Right atrium auricular region (tissue), 2 donors: Measurements from ENCODE around the gene IRAK1. TPM values are rescaled to one million over a fixed set of nuclear protein-coding genes. Genes with fewer than 3 reads are reported as not detected.

ENCODE experiments used
- DNase-seq: peaks from one replicate; pipeline ENCODE4 v3.0.0-alpha.2; 2019; ENCODE audit warnings: low spot score
- H3K27ac ChIP-seq, 2 donors: fragments of 200-600 bp; sonication (generic); 1 replicate in 1 of 2; 2 replicates in 1 of 2; pipeline ENCODE4 v1.5.1; 2016 to 2019
- H3K27me3 ChIP-seq, 2 donors: fragments of 200-600 bp; sonication (generic); one replicate each; pipeline versions ENCODE4 v1.5.1 to v1.6.0; 2017 to 2019
- H3K36me3 ChIP-seq: fragments of 200-600 bp; sonication (generic); one replicate; pipeline ENCODE4 v1.5.1; 2016
- H3K4me1 ChIP-seq, 2 donors: fragments of 200-600 bp; sonication (generic); one replicate each; pipeline versions ENCODE4 v1.5.1 to v1.6.0; 2017 to 2019
- H3K4me3 ChIP-seq, 2 donors: fragments of 200-600 bp; sonication (generic); 1 replicate in 1 of 2; 2 replicates in 1 of 2; pipeline ENCODE4 v1.5.1; 2017 to 2019; ENCODE audit warnings: mild to moderate bottlenecking in 1 of 2, moderate library complexity in 1 of 2
- H3K9me3 ChIP-seq, 2 donors: fragments of 200-600 bp; sonication (generic); one replicate each; pipeline ENCODE4 v1.5.1; 2019
- CTCF ChIP-seq, 2 donors: fragments of 200-600 bp; sonication (generic); IDR thresholded peaks; one replicate each; pipeline ENCODE4 v1.5.1; 2019; ENCODE audit warnings: antibody characterized with exemption in 2 of 2
- total RNA-seq, 2 donors: library from RNA; depleted of rRNA; stranded (reverse); fragments of >200 nt; gene quantifications; one replicate each; pipeline ENCODE4 v1.1.0, GENCODE V29; 2016

IRAK1 gene
- total RNA-seq, 2 donors from 2014 or later: 27.5 to 37.1 TPM

DNA sequence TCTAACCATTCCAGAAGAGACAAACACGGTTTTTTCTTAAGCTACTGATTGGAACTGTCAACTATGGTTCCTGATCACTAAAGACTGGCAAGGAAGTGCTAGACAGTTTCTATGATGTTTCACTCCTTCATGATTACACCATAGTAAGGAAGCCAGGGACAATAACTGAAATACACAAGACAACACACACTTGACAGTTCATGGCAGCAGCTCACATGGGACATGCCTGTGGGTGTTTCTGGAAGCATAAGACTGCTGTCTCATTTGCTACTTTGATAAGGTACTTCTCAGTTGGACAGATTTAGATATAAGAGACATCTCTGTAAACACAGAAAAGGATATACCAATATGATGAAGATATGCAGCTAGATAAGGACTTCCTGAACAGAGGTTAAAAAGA lies 8.3 kb upstream of the IRAK1 start:
- H3K36me3 ChIP-seq: peaks cover 32% of the 10 kb centered on the region
- no peak for TF ChIP-seq CTCF (IDR thresholded peaks at IDR 0.05)

DNA sequence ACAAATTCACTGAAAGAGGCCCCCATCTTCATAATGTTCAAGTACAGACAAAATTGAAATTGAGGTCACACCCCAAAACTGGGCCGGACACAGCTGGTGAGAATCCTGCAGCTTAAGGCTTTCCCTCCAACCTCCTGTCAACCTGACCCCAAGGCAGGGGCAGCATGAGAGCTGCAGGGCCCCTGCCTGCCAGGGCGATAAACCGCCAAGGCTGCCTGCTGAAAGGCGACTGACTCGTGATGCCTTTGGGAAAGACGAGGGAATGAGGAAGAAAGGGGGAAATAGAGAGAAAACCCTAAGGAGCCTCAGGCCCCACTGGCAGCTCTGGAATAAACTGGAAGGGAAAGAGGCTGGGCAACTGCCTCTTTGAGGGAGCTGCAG lies 7.3 kb upstream of the IRAK1 start:
- no peak overlapping the region for H3K4me3 ChIP-seq
- H3K4me1 ChIP-seq: peaks cover 0 to 8% of the 10 kb centered on the region in 2 donors
- TF ChIP-seq CTCF (IDR thresholded peaks at IDR 0.05): no peak
- no peak overlapping the region for H3K27ac ChIP-seq
- no peak for DNase-seq
- no peaks in the 10 kb centered on the region for H3K9me3 ChIP-seq
- peaks cover 27% of the 10 kb centered on the region for H3K36me3 ChIP-seq
- H3K27me3 ChIP-seq: no peaks in the 10 kb centered on the region

More for the DNA sequence above, 8.3 kb upstream of the IRAK1 start:
- no peak overlapping the region for H3K4me3 ChIP-seq
- H3K27ac ChIP-seq: no peak overlapping the region
- H3K27me3 ChIP-seq: no peaks in the 10 kb centered on the region
- peaks cover 0 to 14% of the 10 kb centered on the region in 2 donors for H3K4me1 ChIP-seq
- DNase-seq: no peak
- no peaks in the 10 kb centered on the region for H3K9me3 ChIP-seq

GRCh38 chrX:154026136-154027021 lies 6.7 kb upstream of the IRAK1 start:
- Histone ChIP-seq H3K27ac (no peak overlapping the region), H3K9me3 (no peaks in the 10 kb centered on the region), H3K4me3 (no peak overlapping the region), H3K36me3 (peaks cover 21% of the 10 kb centered on the region), H3K27me3 (no peaks in the 10 kb centered on the region), H3K4me1 (peaks cover 0 to 8% of the 10 kb centered on the region in 2 donors)
- DNase-seq: no peak
- no peak for TF ChIP-seq CTCF (IDR thresholded peaks at IDR 0.05)

DNA sequence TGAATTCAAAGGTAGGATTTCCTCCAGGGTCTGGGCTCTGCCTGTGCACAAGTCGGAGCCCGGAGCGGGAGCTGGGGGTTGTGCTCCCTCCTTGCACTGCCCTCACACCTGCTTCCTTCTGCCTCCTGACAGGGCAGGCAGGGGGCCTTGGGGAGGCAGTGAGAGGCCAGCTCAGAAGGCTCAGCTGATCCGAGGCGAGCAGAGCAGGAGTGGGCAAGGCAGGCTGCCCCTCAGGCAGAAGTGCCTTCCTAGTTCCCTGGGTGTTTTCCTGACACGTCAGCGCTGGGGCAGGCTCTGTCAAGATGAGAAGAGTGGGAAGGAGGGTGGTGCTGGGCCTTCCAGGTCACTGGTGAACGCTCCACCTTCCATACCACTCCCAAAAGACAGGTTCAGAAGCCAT lies 5.5 kb upstream of the IRAK1 start:
- no peak overlapping the region for H3K27ac ChIP-seq
- H3K4me1 ChIP-seq: peaks cover 0 to 18% of the 10 kb centered on the region in 2 donors
- H3K36me3 ChIP-seq: peaks cover 9% of the 10 kb centered on the region
- no peak for DNase-seq
- no peak overlapping the region for H3K4me3 ChIP-seq
- no peaks in the 10 kb centered on the region for H3K9me3 ChIP-seq
- no peaks in the 10 kb centered on the region for H3K27me3 ChIP-seq
- no peak for TF ChIP-seq CTCF (IDR thresholded peaks at IDR 0.05)

DNA sequence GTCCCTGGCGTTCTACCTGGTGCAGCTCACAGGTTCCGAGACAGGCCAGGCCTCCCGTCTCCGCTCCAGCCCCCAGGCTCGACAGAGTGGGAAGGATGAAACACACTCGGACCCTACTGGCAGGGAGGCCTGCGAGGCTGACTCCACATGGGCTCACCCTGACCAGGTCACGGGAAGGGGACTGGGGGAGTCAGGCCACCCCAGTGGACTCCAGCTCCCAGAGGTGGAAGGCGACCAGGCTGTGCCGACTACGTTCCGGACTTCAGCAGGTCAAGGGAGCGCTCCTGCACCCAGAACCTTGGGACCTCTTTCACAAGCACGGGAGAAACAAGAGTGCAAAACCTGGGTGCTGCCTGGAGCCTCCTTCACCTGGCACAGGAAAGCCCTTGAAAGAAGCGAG lies 4.6 kb upstream of the IRAK1 start:
- no peak for DNase-seq
- Histone ChIP-seq H3K4me3 (no peak overlapping the region), H3K36me3 (no peaks in the 10 kb centered on the region), H3K9me3 (no peaks in the 10 kb centered on the region), H3K27me3 (no peaks in the 10 kb centered on the region), H3K27ac (no peak overlapping the region), H3K4me1 (peaks cover 0 to 19% of the 10 kb centered on the region in 2 donors)
- TF ChIP-seq CTCF (IDR thresholded peaks at IDR 0.05): no peak
